ENCODE measurements around the gene ATG9A.
"Not testable (repeated sequence)": the region's sequence is repeated elsewhere in the genome, so short reads cannot be mapped to it uniquely, and the experiment has no call there.

The ATG9A gene

DNA sequence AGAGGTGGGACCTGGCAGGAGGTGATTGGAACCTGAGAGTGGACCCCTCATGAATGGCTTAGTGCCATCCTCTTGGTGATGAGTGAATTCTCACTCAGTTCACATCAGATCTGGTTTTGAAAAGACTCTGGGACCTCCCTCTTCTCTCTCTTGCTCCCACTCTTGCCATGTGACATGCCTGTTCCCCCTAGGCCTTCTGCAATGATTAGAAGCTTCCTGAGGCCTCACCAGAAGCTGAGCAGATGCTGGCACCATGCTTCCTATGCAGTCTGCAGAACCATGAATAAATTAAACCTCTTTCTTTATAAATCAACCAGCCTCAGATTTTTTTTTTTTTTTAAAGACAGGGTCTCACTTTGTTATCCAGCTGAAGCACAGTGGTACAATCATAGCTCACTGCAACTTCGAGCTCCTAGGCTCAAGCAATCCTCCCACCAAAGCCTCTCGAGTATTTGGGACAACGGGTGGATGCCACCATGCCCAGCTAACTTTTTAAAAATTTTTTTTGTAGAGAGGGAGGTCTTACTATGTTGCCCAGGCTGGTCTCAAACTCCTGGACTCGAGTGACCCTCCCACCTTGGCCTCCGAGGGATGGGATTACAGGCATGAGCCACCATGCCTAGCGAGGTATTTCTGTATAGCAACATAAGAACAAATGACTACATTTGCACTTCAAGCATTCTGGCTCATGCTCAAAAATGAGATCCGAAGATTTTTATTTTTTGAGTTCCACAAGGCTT lies 24.8 kb downstream of the ATG9A start:
- FAIRE-seq: no peak

DNA sequence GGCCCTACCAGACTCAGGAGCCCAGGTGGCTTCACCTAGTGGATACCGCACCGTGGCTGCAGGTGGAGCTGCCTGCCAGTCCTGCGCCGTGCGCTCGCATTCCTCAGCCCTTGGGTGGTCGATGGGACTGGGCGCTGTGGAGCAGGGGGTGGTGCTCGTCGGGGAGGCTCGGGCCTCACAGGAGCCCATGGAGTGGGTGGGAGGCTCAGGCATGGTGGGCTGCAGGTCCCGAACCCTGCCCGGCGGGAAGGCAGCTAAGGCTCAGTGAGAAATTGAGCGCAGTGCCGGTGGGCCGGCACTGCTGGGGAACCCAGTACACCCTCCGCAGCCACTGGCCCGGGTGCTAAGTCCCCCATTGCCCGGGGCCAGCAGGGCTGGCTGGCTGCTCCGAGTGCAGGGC lies 28.1 kb downstream of the ATG9A start:
- not testable (repeated sequence) for FAIRE-seq

DNA sequence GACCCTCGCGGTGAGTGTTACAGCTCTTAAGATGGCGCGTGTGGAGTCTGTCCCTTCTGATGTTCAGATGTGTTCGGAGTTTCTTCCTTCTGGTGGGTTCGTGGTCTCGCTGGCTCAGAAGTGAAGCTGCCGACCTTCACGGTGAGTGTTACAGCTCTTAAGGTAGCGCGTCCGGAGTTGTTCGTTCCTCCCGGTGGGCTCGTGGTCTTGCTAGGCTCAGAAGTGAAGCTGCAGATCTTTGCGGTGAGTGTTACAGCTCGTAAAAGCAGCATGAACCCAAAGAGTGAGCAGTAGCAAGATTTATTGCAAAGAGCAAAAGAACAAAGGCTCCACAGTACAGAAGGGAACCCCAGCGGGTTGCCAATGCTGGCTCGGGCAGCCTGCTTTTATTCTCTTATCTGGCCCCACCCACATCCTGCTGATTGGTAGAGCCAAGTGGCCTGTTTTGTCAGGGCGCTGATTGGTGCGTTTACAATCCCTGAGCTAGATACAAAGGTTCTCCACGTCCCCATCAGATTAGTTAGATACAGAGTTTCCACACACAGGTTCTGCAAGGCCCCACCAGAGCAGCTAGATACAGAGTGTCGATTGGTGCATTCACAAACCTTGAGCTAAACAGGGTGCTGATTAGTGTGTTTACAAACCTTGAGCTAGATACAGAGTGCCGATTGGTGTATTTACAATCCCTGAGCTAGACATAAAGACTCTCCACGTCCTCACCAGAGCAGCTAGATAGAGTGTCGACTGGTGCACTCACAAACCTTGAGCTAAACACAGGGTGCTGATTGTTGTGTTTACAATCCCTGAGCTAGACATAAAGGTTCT lies 28.7 kb downstream of the ATG9A start:
- FAIRE-seq: not testable (repeated sequence)

DNA sequence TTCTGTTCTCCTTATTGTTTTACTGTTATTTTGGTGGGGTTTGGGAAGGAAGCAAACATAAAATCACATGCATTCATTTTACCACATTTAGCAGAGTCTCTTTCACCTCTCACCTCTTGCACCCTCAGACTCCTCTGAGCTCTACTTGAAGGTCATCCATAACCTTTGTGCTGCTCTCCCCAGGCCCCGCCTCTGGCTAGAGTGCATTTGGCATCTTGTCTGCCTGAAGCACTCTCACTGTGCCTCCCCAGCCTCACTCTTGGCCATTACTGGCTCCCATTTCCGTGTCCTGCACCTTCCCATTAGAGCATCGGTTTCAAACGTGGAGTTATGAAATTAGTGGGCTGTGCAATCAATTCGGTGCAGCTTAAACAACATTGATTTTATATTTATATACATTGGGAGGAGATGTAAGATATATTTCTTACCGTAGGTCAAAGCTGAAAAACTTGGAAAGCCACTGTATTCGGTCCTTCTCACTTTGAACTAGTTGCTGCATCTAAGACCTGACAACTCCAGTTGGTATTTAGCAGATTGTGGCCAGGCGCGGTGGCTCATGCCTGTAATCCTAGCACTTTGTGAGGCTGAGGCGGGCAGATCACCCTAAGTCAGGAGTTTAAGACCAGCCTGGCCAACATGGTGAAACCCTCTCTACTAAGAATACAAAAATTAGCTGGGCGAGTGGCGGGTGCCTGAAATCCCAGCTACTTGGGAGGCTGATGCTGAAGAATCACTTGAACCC lies 29.8 kb downstream of the ATG9A start:
- FAIRE-seq: no peak

DNA sequence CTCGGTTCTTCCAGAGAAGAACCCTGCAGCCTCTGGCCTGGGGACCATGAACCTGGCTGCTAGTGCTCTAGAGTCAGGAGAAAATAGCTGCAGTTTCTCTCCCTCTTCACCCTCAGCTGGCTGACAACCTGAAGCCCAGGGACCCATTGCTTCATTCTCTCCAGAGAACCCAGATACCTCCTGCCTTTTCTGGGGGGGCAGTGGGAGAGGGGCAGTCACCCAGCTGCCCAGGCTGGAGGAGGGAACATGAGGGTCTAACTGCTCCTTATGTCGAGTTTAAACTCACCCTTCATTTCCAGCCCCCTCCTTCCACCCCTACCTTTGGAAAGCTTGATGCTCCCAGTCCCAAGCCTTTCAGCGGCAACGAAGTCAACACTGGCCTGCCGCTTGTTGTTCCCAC lies 30.5 kb downstream of the ATG9A start:
- no peak for FAIRE-seq

DNA sequence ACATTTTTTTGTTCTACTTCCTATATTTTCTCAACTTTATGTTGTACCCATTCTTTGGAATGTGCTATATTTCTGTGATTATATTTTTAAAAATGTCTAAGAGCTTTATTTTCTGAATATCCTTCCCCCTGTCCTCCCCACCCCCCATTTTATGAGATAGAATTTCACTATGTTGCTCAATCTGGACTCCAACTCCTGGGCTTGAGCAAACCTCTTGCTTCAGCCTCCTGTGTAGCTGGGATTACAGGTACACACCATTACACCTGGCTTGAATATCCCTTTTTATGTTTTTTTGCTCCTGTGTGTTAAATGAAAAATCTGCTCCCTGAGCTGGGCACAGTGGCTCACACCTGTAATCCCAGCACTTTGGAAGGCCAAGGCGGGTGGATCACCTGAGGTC lies 32.0 kb downstream of the ATG9A start:
- no peak for FAIRE-seq

DNA sequence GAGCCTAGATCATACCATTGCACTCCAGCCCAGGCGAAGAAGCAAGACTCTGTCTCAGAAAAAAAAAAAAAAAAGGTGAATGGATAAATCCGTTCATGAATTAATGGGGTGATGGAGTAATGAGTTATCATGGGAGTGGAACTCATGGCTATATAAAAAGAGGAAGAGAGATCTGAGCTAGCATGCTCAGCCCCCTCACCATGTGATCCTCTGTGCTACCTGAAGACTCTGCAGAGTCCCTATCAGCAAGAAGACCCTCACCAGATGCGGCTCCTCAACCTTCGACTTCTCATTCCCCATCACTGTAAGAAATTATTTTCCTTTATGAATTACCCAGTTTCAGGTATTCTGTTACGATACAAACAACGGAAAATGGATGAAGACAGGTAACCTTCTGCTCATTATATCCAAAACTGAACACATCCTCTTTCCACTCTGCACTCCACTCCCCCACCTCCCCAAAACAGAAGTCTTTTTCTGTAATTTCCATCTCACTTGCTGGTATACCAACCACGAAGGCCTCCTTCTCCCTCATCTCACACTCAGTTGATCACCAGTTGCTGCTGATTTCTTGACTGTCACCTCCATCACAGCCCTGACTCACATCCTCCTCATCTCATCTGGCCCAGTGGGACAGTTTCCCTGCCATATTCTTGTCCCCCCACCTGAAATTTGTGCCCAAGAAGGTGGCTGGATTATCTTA lies 42.5 kb downstream of the ATG9A start:
- FAIRE-seq: no peak

DNA sequence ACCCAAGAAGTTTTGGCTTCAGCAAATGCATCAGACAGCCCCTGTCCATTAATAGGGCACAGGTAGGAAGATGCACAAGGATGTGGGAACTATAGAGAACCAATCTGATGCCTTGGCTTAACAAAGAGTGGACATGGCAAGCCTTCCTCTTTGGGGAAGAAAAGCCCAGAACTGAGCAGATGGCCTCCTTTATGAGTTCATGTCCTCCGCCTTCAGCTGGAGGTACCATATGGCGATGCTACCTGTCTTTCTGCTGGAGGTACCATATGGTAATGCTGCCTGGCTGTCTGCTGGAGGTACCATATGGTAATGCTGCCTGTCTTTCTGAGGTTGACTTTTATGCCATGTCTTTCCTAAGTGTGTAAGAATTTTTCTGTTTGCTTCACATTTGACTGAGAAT lies 45.3 kb downstream of the ATG9A start:
- FAIRE-seq: no peak

DNA sequence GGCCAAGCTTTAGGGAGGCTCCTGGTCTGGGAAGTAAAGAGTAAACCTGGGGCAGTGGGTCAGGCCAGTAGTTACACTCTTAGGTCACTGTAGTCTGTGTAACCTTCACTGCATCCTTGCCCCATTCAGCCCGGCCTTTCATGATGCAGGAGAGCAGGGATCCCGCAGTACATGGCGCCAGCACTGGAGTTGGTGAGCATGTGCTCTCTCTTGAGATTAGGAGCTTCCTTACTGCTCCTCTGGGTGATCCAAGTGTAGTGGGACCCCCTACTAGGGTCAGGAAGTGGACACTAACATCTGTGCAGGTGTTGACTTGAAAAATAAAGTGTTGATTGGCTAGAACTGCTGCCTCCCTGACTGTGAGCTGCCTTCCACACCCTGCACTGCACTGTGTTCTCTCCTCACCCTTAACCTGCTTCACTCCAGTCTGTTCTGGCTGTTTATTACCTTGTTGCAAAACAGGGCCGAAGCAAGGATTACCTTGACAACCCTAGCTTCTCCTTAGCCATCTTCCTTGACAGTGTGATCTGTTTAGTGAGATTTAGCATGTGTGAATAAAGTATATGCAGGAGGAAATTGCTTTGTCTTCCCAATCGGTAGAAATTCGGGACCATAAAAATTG lies 46.2 kb downstream of the ATG9A start:
- FAIRE-seq: no peak

DNA sequence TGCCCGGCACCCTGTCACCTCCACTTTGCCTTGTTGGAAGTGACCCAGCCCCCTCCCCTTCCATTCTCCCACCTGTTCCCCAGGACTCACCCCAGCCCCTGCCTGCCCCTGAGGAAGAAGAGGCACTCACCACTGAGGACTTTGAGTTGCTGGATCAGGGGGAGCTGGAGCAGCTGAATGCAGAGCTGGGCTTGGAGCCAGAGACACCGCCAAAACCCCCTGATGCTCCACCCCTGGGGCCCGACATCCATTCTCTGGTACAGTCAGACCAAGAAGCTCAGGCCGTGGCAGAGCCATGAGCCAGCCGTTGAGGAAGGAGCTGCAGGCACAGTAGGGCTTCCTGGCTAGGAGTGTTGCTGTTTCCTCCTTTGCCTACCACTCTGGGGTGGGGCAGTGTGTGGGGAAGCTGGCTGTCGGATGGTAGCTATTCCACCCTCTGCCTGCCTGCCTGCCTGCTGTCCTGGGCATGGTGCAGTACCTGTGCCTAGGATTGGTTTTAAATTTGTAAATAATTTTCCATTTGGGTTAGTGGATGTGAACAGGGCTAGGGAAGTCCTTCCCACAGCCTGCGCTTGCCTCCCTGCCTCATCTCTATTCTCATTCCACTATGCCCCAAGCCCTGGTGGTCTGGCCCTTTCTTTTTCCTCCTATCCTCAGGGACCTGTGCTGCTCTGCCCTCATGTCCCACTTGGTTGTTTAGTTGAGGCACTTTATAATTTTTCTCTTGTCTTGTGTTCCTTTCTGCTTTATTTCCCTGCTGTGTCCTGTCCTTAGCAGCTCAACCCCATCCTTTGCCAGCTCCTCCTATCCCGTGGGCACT lies 46.9 kb downstream of the ATG9A start:
- FAIRE-seq: no peak

DNA sequence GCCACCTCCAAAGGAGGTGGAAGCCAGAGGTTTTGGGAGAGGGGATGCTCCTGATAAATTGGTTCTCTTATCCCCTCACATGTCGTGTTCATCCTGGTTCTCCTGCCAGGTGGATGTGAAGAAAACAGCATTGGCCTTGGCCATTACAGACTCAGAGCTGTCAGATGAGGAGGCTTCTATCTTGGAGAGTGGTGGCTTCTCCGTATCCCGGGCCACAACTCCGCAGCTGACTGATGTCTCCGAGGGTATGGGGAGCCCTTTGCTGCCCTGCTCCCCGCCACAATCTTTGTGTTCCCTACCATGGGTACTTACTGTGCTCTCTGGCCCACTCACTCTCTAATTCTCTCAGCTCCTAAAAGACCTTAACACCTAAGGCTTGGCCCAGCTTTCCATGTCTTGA lies 47.9 kb downstream of the ATG9A start:
- FAIRE-seq: no peak

DNA sequence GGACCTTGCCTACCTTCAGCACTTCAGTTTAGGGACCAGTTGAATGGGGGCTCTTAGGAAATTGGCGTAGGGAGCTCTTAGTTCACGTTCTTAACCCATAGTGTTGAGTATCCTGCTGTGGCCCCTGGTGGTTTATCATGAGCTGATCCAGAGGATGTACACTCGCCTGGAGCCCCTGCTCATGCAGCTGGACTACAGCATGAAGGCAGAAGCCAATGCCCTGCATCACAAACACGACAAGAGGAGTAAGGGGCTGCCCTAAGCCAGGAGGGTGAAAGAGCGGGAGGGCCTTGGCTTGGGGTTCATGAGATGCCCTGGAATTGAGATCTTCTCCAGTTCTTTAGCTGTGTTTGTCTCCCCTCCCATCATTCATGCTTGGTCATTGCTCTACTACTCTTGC lies 48.5 kb downstream of the ATG9A start:
- no peak for FAIRE-seq

DNA sequence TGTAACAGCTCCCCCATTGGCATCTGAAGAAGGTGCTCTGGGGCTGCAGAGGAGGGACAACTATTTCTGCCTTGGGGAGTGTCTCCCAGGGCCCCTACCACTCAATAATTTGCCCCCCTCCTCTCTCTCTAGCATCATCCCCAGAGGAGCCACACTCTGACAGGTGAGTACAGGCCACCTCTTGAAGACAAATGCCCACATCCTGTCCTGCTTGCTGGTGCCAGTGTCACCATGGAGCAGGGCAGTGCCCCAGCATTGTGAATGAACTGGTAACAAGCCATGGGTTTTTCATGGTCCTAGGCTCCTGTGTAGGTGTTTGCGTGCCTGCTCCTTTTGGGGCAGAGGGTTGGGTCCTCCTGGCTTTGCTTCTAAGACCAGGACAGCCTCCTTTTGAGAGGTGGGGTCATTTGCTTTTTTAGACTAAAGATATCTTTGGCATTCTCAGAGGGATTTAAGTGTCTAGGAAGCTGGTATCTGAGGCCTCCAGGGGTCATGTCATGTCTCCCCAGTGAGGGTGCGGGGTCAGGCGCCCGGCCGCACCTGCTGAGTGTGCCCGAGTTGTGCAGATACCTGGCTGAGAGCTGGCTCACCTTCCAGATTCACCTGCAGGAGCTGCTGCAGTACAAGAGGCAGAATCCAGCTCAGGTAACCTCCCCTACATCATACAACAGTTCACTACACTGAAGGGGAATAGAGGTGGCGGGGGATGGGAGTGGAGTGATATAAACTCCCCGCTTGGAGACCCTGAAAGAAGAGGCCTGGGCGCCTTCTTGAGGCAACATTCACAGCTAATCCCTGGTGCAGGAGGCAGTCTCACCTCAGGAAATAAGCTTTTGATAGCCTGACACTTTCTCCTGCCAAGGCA lies 49.6 kb downstream of the ATG9A start:
- FAIRE-seq: no peak

DNA sequence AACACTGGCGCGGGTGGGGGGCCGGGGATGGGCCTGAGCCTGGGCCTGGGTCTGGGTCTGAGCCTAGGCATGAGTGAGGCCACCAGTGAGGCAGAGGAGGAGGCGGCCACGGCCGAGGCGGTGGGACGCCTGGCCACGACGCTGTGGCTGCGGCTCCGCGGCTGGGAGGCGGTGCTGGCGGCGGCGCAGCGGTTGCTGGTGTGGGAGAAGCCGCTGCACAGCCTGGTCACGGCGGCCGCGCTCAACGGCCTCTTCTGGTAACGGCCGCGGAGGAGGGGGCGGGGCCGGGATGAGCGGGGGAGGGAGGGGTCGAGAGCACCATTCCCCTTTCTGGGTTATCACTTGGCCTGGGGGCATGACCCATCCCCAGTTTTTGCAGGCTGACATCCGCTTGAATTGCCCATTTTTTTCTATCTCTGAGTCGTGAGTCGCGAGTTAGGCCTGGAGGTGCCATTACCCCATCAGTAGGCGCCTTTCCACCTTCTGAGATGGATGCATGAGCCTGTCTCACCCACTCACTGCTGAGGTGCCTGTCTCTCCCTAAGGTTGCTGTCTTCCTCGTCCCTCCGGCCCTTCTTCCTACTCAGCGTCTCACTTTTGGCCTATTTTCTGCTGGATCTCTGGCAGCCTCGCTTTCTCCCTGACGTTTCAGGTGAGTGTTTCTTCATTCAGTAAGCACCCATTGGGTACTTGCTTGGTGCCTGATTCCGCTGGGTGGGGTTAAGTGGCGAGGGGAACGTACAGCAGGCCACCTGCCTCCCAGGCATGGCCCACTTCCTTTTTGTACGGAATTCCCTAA lies 50.9 kb downstream of the ATG9A start:
- no peak for FAIRE-seq

DNA sequence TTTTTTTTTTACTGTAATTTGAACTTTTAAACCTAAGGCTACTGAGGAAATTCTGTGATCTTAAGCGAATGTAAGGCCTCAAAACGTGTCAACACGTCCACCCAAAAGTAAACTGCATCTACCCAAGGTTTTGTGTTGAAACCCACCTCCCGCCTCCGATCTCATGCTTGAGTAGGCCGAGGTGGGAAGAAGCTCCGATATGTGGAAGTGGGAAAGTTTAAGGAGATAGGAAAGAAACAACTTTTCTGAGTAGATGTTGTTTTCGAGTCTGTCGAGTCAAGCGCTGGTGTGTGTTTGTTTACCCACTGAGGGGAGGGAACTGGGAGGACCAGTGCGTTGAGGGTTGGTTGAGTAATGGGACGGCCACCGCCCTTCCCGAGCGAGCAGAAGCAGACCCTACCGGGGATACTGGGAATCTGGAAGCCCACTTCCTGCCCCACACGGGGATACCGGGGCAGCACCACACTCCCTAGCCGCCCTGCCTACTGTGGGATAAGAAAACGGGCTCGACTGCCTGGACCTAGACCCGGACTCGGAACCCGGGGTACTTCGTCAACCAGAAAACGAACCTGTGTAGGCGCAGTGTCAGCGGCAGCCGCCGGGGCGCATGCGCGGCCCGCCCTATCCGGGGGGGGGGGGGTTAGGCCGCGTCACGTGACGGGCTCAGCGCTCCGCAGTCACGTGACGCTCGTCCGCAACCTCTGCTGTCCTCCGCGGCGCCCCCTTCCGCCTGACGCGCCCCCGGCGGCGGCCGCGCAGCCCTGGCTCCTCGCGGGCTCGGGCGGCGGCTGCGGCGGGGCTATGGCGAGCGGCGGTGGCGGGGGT lies 51.7 kb downstream of the ATG9A start, which contains the start of gene RETREG2:
Gene RETREG2, plus strand, starts transcription at position 724 of the 825 bp plus-strand sequence. Its CDS starts 78 bp downstream, at position 802.
- FAIRE-seq: no peak

DNA sequence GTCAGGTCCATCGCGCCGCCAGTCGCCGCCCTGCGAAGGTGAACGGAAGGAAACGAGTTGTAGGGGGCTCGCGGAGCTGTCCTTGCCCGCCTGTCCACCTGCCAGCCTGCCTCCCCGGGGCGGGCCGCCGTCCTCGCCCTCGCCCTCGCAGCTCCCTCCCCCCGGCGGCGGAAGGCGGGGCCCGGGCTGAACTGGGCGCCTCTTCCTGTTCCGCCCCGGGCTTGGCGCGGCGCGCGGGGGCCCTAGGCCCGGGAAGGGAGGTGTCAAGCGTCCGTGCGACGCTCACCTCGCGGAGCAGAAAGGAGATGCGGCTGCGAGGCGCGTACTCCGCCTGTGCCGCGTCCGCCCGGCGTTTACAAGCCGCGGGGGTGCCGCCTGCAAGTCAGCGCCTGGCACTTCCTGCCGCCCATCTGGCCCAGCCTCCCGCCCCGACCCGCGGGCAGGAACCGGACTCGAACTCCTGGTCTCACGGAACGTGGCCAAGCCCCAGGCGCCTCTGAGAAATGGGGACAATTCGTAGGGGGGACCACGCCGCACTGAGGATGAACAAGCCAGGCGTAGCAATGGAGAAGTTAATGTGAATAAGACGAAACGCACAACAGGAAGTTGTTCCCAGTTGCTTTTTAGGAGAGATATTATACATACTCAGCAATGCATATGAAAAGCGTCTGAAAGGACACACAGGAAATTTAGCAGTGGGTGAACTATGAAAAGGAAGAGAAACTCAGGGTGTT lies 52.5 kb downstream of the ATG9A start, which contains the start of gene CNPPD1:
Gene CNPPD1, minus strand, starts transcription at position 108 of the 734 bp plus-strand sequence. Its CDS starts 97 bp downstream, at position 11.
- no peak for FAIRE-seq
